WTC11 (cell line): ENCODE measurements around the gene GAB2. TPM values are rescaled to one million over a fixed set of nuclear protein-coding genes. Genes with fewer than 3 reads are reported as not detected.

Experiments used
- ATAC-seq: fragments of 200-7000 bp; cut with Tn5 transposase; 2 replicates; pipeline ENCODE4 v1.10.0; 2021; ENCODE audit warnings: mild to moderate bottlenecking, moderate library complexity
- CTCF ChIA-PET: fragments of 300-600 bp; sonication (Branson Sonifier 250); formaldehyde crosslinking; loops from one replicate; lab custom pipeline; 2021; ENCODE audit warnings: antibody characterized with exemption; lab: Charles Lee
- POLR2A ChIA-PET: fragments of 350-600 bp; sonication (Branson Sonifier 250); formaldehyde crosslinking; loops from one replicate; lab custom pipeline; 2021; ENCODE audit warnings: antibody characterized with exemption; lab: Charles Lee
- DNase-seq: peaks from one replicate; pipeline ENCODE4 v3.0.0; 2021; ENCODE audit warnings: low spot score
- H3K27ac Mint-ChIP-seq: 2 replicates; pipeline ENCODE4 v1.8.0; 2021; ENCODE audit warnings: mixed read lengths
- H3K27me3 Mint-ChIP-seq: 2 replicates; pipeline ENCODE4 v1.8.0; 2021; ENCODE audit warnings: low read depth, mild to moderate bottlenecking, moderate library complexity, mixed read lengths
- H3K36me3 Mint-ChIP-seq: 2 replicates; pipeline ENCODE4 v1.8.0; 2021; ENCODE audit warnings: mixed read lengths
- H3K4me1 Mint-ChIP-seq: 2 replicates; pipeline ENCODE4 v1.8.0; 2022; ENCODE audit warnings: mixed read lengths
- H3K4me3 Mint-ChIP-seq: 2 replicates; pipeline ENCODE4 v1.8.0; 2021; ENCODE audit warnings: mild to moderate bottlenecking, moderate library complexity, mixed read lengths
- H3K9me3 Mint-ChIP-seq: 2 replicates; pipeline ENCODE4 v1.8.0; 2021; ENCODE audit warnings: mixed read lengths
- ATF6 ChIP-seq: sonication (generic); formaldehyde crosslinking; IDR thresholded peaks from 2 replicates; pipeline ENCODE4 v1.8.1; 2023; ENCODE audit warnings: mild to moderate bottlenecking, missing genetic modification reagents
- E2F1 ChIP-seq: sonication (generic); formaldehyde crosslinking; IDR thresholded peaks from 2 replicates; pipeline ENCODE4 v1.8.0; 2022; ENCODE audit warnings: mild to moderate bottlenecking, missing genetic modification reagents
- FOXJ3 ChIP-seq: sonication (generic); formaldehyde crosslinking; IDR thresholded peaks from 2 replicates; pipeline ENCODE4 v1.9.0; 2021; ENCODE audit warnings: missing genetic modification reagents, mild to moderate bottlenecking, borderline replicate concordance
- GRHL2 ChIP-seq: fragments of 250-450 bp; sonication (Bioruptor Pico); IDR thresholded peaks from 2 replicates; pipeline ENCODE4 v1.8.0; 2022; ENCODE audit warnings: mild to moderate bottlenecking, moderate library complexity; ENCODE audit not compliant: insufficient replicate concordance, severe bottlenecking
- NFE2L1 ChIP-seq: sonication (generic); formaldehyde crosslinking; IDR thresholded peaks from 2 replicates; pipeline ENCODE4 v1.8.1; 2023; ENCODE audit warnings: missing genetic modification reagents
- NR3C1 ChIP-seq: sonication (generic); formaldehyde crosslinking; conservative IDR thresholded peaks from 2 replicates; pipeline ENCODE4 v1.8.1; 2023; ENCODE audit warnings: low read depth, mild to moderate bottlenecking, missing genetic modification reagents
- SP1 ChIP-seq: sonication (generic); formaldehyde crosslinking; conservative IDR thresholded peaks from 2 replicates; pipeline ENCODE4 v1.8.1; 2022; ENCODE audit warnings: missing genetic modification reagents
- TEAD1 ChIP-seq: sonication (generic); formaldehyde crosslinking; IDR thresholded peaks from 2 replicates; pipeline ENCODE4 v1.8.0; 2022; ENCODE audit warnings: mild to moderate bottlenecking, missing genetic modification reagents
- ZNF138 ChIP-seq: sonication (generic); formaldehyde crosslinking; conservative IDR thresholded peaks from 2 replicates; pipeline ENCODE4 v1.8.1; 2022; ENCODE audit warnings: mild to moderate bottlenecking, moderate library complexity, missing genetic modification reagents
- ZNF317 ChIP-seq: sonication (generic); formaldehyde crosslinking; IDR thresholded peaks from 2 replicates; pipeline ENCODE4 v1.8.1; 2023; ENCODE audit warnings: low read depth, mild to moderate bottlenecking, moderate library complexity, missing genetic modification reagents, borderline replicate concordance
- total RNA-seq: library from RNA; stranded (reverse); gene quantifications from 3 replicates; pipeline ENCODE4 v1.2.3, GENCODE V29; 2021
- TF ChIP-seq, protein P1 (sequence below): sonication (generic); formaldehyde crosslinking; conservative IDR thresholded peaks from 2 replicates; pipeline ENCODE4 v1.8.1; 2023; ENCODE audit warnings: mild to moderate bottlenecking, low read depth, missing genetic modification reagents, moderate library complexity
- TF ChIP-seq, protein P2 (sequence below): sonication (generic); formaldehyde crosslinking; IDR thresholded peaks from 2 replicates; pipeline ENCODE4 v1.8.0; 2022; ENCODE audit warnings: mild to moderate bottlenecking, missing genetic modification reagents
- TF ChIP-seq, protein P3 (sequence below): fragments of 250-450 bp; sonication (Bioruptor Pico); IDR thresholded peaks from 2 replicates; pipeline ENCODE4 v1.9.0; 2021; ENCODE audit warnings: moderate library complexity, mild to moderate bottlenecking, inconsistent platforms, borderline replicate concordance

The GAB2 gene
- total RNA-seq, 1 experiment from 2014 or later = 10.6 TPM

- TF ChIP-seq SP1 = no peak
- TF ChIP-seq ZNF138 (CRISPR knock-in tag) = no peak
- TF ChIP-seq NR3C1 = no peak
- TF ChIP-seq E2F1 (CRISPR knock-in tag) = no peak
- TF ChIP-seq, all 79 proteins: peak for 0
These were observed 133.4 kb downstream of the GAB2 start (continued) for GRCh38 chr11:78284260-78284659.

- DNase-seq = no peak
- Mint-ChIP-seq H3K27me3 (no peaks in the 10 kb centered on the region), H3K9me3 (no peaks in the 10 kb centered on the region), H3K36me3 (no peaks in the 10 kb centered on the region), H3K27ac (no peak overlapping the region), H3K4me1 (peaks cover 3% of the 10 kb centered on the region), H3K4me3 (no peak overlapping the region)
- POLR2A ChIA-PET = no interaction called here
- TF ChIP-seq, protein P1, sequence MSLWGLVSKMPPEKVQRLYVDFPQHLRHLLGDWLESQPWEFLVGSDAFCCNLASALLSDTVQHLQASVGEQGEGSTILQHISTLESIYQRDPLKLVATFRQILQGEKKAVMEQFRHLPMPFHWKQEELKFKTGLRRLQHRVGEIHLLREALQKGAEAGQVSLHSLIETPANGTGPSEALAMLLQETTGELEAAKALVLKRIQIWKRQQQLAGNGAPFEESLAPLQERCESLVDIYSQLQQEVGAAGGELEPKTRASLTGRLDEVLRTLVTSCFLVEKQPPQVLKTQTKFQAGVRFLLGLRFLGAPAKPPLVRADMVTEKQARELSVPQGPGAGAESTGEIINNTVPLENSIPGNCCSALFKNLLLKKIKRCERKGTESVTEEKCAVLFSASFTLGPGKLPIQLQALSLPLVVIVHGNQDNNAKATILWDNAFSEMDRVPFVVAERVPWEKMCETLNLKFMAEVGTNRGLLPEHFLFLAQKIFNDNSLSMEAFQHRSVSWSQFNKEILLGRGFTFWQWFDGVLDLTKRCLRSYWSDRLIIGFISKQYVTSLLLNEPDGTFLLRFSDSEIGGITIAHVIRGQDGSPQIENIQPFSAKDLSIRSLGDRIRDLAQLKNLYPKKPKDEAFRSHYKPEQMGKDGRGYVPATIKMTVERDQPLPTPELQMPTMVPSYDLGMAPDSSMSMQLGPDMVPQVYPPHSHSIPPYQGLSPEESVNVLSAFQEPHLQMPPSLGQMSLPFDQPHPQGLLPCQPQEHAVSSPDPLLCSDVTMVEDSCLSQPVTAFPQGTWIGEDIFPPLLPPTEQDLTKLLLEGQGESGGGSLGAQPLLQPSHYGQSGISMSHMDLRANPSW (CRISPR knock-in tag) = no peak
- TF ChIP-seq SP1 (no peak), NR3C1 (no peak), ZNF317 (CRISPR knock-in tag) (no peak), TEAD1 (CRISPR knock-in tag) (no peak), E2F1 (CRISPR knock-in tag) (no peak), NFE2L1 (CRISPR knock-in tag) (no peak)
- no peak for ATAC-seq
- CTCF ChIA-PET = no interaction called here
These were observed 134.8 kb downstream of the GAB2 start for GRCh38 chr11:78282821-78283220.

- POLR2A ChIA-PET = no interaction called here
- no peak overlapping the region for H3K4me3 Mint-ChIP-seq
- CTCF ChIA-PET = interaction anchor here (0.6 kb wide), 1 partner anchor 21 kb away, joined by 3 read pairs; no protein-coding TSS in a partner anchor
- H3K4me1 Mint-ChIP-seq = peaks cover 3% of the 10 kb centered on the region
- ATAC-seq = no peak
- H3K27me3 Mint-ChIP-seq = no peaks in the 10 kb centered on the region
- no peak overlapping the region for H3K27ac Mint-ChIP-seq
- H3K9me3 Mint-ChIP-seq = peaks cover 3% of the 10 kb centered on the region; the same call in 1 of the 2 replicates
- DNase-seq = no peak
- TF ChIP-seq GRHL2 (CRISPR knock-in tag) = no peak
- TF ChIP-seq, protein P2, sequence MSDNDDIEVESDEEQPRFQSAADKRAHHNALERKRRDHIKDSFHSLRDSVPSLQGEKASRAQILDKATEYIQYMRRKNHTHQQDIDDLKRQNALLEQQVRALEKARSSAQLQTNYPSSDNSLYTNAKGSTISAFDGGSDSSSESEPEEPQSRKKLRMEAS (CRISPR knock-in tag) = no peak
- no peak for TF ChIP-seq NR3C1
- no peak for TF ChIP-seq FOXJ3 (CRISPR knock-in tag)
- TF ChIP-seq, all 79 proteins: peak for 0
- no peaks in the 10 kb centered on the region for H3K36me3 Mint-ChIP-seq
These were observed 136.1 kb downstream of the GAB2 start for GRCh38 chr11:78281511-78281910.

DNA sequence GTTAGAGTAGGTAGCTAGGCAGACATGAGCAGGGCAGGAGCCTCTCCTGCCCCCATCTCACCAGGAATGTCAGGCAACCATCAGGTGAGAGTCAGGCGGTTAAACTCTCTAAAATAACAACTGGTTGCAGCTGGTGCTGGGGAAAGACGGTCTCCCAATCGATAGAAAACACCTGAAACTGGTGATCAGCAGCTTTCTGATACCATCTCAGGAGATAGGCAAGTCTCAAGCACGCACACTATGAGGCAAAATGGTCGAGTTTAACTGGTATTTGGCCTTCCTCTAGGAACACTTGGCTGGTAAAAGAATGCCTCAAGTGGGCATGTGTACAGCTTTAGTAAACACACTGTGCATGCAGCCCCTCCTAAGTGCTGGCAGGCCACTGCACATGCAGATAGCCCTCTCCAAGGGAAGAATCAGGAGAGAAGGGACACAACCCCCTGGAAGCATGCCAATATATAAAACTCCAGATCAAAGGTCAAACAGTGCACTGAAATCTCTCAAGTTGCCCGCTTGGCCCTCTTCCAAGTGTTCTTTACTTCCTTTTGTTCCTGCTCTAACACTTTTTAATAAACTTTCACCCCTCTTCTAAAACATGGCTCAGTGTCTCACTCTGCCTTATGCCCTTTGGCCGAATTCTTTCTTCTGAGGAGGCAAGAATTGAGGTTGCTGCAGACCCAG lies 140.2 kb downstream of the GAB2 start:
- no peak for ATAC-seq
- H3K27me3 Mint-ChIP-seq = no peaks in the 10 kb centered on the region; the same call in none of the 2 replicates
- CTCF ChIA-PET = no interaction called here
- no peak for TF ChIP-seq ATF6 (CRISPR knock-in tag)
- TF ChIP-seq, protein P3, sequence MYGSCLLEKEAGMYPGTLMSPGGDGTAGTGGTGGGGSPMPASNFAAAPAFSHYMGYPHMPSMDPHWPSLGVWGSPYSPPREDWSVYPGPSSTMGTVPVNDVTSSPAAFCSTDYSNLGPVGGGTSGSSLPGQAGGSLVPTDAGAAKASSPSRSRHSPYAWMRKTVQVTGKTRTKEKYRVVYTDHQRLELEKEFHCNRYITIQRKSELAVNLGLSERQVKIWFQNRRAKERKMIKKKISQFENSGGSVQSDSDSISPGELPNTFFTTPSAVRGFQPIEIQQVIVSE (CRISPR knock-in tag) = no peak
- TF ChIP-seq TEAD1 (CRISPR knock-in tag) = no peak
- TF ChIP-seq, all 79 proteins: peak for 0
- peaks cover 18% of the 10 kb centered on the region for H3K36me3 Mint-ChIP-seq
- peaks cover 3% of the 10 kb centered on the region for H3K4me1 Mint-ChIP-seq
- POLR2A ChIA-PET = no interaction called here
- H3K27ac Mint-ChIP-seq = no peak overlapping the region
- H3K4me3 Mint-ChIP-seq = no peak overlapping the region
- peaks cover 21% of the 10 kb centered on the region for H3K9me3 Mint-ChIP-seq
- no peak for DNase-seq
